Sigmoid colon (tissue), 7 donors: ENCODE measurements around the gene CMTR1. TPM values are rescaled to one million over a fixed set of nuclear protein-coding genes. Genes with fewer than 3 reads are reported as not detected.

ENCODE experiments used
- DNase-seq: peaks from one replicate; pipeline ENCODE4 v3.0.0-alpha.2; 2019
- H3K27ac ChIP-seq, 4 donors: fragments of 200-600 bp; sonication (generic); one replicate each; pipeline ENCODE4 v1.5.1; 2016 to 2019; ENCODE audit warnings: mild to moderate bottlenecking in 1 of 4
- H3K27me3 ChIP-seq, 3 donors: fragments of 200-600 bp; sonication (generic); one replicate each; pipeline ENCODE4 v1.5.1; 2019; ENCODE audit warnings: mild to moderate bottlenecking in 1 of 3
- H3K36me3 ChIP-seq, 4 donors: fragments of 200-600 bp; sonication (generic); one replicate each; pipeline ENCODE4 v1.5.1; 2016 to 2019
- H3K4me1 ChIP-seq, 4 donors: fragments of 200-600 bp; sonication (generic); one replicate each; pipeline ENCODE4 v1.5.1; 2017 to 2019
- H3K4me3 ChIP-seq, 4 donors: fragments of 200-600 bp; sonication (generic); one replicate each; pipeline ENCODE4 v1.5.1; 2017 to 2019; ENCODE audit warnings: mild to moderate bottlenecking in 2 of 4, moderate library complexity in 1 of 4
- H3K9me3 ChIP-seq, 4 donors: fragments of 200-600 bp in 3 of 4; sonication (generic) in 3 of 4; one replicate each; pipeline versions ENCODE4 v1.5.1 to v1.6.1; 2013 to 2019
- CTCF ChIP-seq, 4 experiments: fragments of 450-650 bp in 3 of 4; fragments of 200-600 bp in 1 of 4; IDR thresholded peaks; one replicate each; pipeline ENCODE4 v1.5.1; 2016 to 2019; ENCODE audit warnings: antibody characterized with exemption in 4 of 4, mild to moderate bottlenecking in 3 of 4, moderate library complexity in 2 of 4
- EP300 ChIP-seq, 4 donors: sonication (generic); formaldehyde crosslinking; IDR thresholded peaks; one replicate each; pipeline ENCODE4 v1.6.1; 2017; ENCODE audit warnings: antibody characterized with exemption in 4 of 4
- POLR2A ChIP-seq, 2 donors: fragments of 450-650 bp; IDR thresholded peaks; one replicate each; pipeline ENCODE4 v1.6.1; 2016; ENCODE audit warnings: antibody characterized with exemption in 2 of 2, mild to moderate bottlenecking in 2 of 2, moderate library complexity in 2 of 2
- POLR2AphosphoS5 ChIP-seq, 4 donors: sonication (generic); formaldehyde crosslinking; IDR thresholded peaks; one replicate each; pipeline ENCODE4 v1.6.1; 2017; ENCODE audit warnings: antibody characterized with exemption in 4 of 4
- WGBS, 2 donors: extraction: QIAGEN DNeasy Blood & Tissue Kit; methylation state at CpG; one replicate each; pipeline ENCODE4 v1.1.7; 2013; 5-methylcytosine and 5-hydroxymethylcytosine counted together
- intact Hi-C: fragments of 100-400 bp; cut with DNase I; formaldehyde crosslinking; loops from one replicate; pipeline ENCODE4 v1.15.1; 2023
- polyA plus RNA-seq, 3 donors: library from polyadenylated mRNA; stranded (reverse); fragments of 200-250 nt; gene quantifications; one replicate each; pipeline ENCODE4 v1.2.3, GENCODE V29; 2013
- total RNA-seq, 4 donors: library from RNA; depleted of rRNA; stranded (reverse); fragments of >200 nt; gene quantifications; one replicate each; pipeline ENCODE4 v1.1.0, GENCODE V29; 2016
- donor health status: healthy with polysubstance abuse.
- donor health status: Bipolar disorder and iron deficiency.
- donor health status: healthy.

The CMTR1 gene
- total and polyA plus RNA-seq, 7 donors: 4.2 to 33.5 (median 30.8) TPM

GRCh38 chr6:37392821-37393220 lies 40.2 kb upstream of the CMTR1 start:
- Histone ChIP-seq H3K27me3 (no peaks in the 10 kb centered on the region), H3K4me3 (no peak overlapping the region), H3K4me1 (no peaks in the 10 kb centered on the region), H3K27ac (no peak overlapping the region), H3K9me3 (no peaks in the 10 kb centered on the region), H3K36me3 (peaks cover 5 to 51% (median 14%) of the 10 kb centered on the region in 4 donors)
- intact Hi-C loops: no loop called here
- DNase-seq: no peak
- TF ChIP-seq EP300 (IDR thresholded peaks at IDR 0.05): no peak
- TF ChIP-seq CTCF (IDR thresholded peaks at IDR 0.05): no peak
- no peak for TF ChIP-seq POLR2AphosphoS5 (IDR thresholded peaks at IDR 0.05)
- TF ChIP-seq POLR2A (IDR thresholded peaks at IDR 0.05): no peak
- 89 to 97% methylated on average over 1 of the region's 1 CpG for WGBS, 2 donors

GRCh38 chr6:37393381-37393929 lies 39.6 kb upstream of the CMTR1 start:
- DNase-seq: no peak
- Histone ChIP-seq H3K27ac (no peak overlapping the region), H3K9me3 (no peaks in the 10 kb centered on the region), H3K27me3 (no peaks in the 10 kb centered on the region), H3K36me3 (peaks cover 2 to 45% (median 14%) of the 10 kb centered on the region in 4 donors), H3K4me3 (no peak overlapping the region), H3K4me1 (no peaks in the 10 kb centered on the region)
- TF ChIP-seq EP300 (IDR thresholded peaks at IDR 0.05): no peak
- TF ChIP-seq CTCF (IDR thresholded peaks at IDR 0.05): no peak
- TF ChIP-seq POLR2A (IDR thresholded peaks at IDR 0.05): no peak
- no peak for TF ChIP-seq POLR2AphosphoS5 (IDR thresholded peaks at IDR 0.05)
- intact Hi-C loops: no loop called here
- WGBS, 2 donors: 60 to 94% methylated on average over 1 of the region's 1 CpG

- no peak overlapping the region for H3K4me3 ChIP-seq
- intact Hi-C loops: no loop called here
- H3K36me3 ChIP-seq: peaks cover 0 to 18% (median 0%) of the 10 kb centered on the region in 4 donors
- 91 to 93% methylated on average over 4 of the region's 4 CpGs for WGBS, 2 donors
- H3K9me3 ChIP-seq: no peaks in the 10 kb centered on the region
- no peak for TF ChIP-seq POLR2A (IDR thresholded peaks at IDR 0.05)
- no peak for TF ChIP-seq CTCF (IDR thresholded peaks at IDR 0.05)
- no peak overlapping the region for H3K27ac ChIP-seq
- DNase-seq: no peak
- H3K27me3 ChIP-seq: no peaks in the 10 kb centered on the region
- H3K4me1 ChIP-seq: no peaks in the 10 kb centered on the region
These were observed 36.3 kb upstream of the CMTR1 start for GRCh38 chr6:37396571-37397180.

GRCh38 chr6:37399131-37399530 lies 33.9 kb upstream of the CMTR1 start:
- intact Hi-C loops: no loop called here
- no peaks in the 10 kb centered on the region for H3K4me1 ChIP-seq
- H3K36me3 ChIP-seq: no peaks in the 10 kb centered on the region
- DNase-seq: no peak
- TF ChIP-seq EP300 (IDR thresholded peaks at IDR 0.05) (no peak), CTCF (IDR thresholded peaks at IDR 0.05) (no peak), POLR2A (IDR thresholded peaks at IDR 0.05) (no peak), POLR2AphosphoS5 (IDR thresholded peaks at IDR 0.05) (no peak)
- no peaks in the 10 kb centered on the region for H3K9me3 ChIP-seq
- no peak overlapping the region for H3K27ac ChIP-seq
- H3K27me3 ChIP-seq: no peaks in the 10 kb centered on the region
- no peak overlapping the region for H3K4me3 ChIP-seq
